Measurements from ENCODE around the gene CYB561D2. TPM values are rescaled to one million over a fixed set of nuclear protein-coding genes. Genes with fewer than 3 reads are reported as not detected.

CYB561D2 gene
- total and polyA plus RNA-seq, 9 of the 15 experiments (the other 6 are each of a cell fraction or from before 2014, with no cell fraction given) = 4.2 to 16.6 (median 9.4) TPM

DNA sequence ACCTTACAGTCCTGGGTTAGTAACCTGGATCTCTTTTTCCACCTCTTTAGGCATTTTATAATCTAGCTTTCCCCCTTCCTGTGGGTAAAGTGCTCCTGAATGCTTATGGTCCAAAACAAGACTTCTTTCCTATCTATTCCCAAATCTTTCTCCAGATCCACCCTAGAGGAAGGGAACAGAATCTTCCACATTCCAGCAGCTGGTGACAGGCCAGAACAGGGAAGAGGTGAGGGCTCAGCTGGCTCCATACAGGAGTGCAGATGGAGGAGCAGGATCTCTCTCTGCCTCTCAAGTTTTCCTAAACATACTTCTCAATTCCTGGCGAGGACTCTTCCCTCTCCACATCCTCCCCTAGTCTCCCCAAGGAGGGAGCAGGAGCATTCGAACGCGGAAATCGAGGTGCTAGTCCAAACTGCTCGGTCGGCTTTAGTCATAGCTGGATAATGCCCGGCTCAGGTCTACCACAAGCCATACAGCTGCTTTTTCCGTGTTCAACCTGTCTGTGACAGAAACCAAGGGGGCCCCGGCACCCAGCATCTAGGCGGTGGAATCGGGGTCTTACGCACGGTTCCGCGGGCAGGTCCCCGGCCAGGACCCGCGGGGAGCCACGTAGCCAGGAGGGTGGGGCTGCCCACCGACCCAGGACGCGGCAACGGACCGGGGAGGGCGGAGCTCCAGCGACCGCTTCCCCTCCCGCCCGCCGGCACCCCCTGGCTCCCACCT lies 14.0 kb upstream of the CYB561D2 start (continued):
- TF ChIP-seq TAF9B (IDR thresholded peaks at IDR 0.05; ENCODE audit: partially characterized antibody) (no peak), ZNF696 (CRISPR knock-in tag; conservative IDR thresholded peaks at IDR 0.05) (no peak), BRCA1 (IDR thresholded peaks at IDR 0.05) (no peak), BRCA1 (CRISPR knock-in tag; IDR thresholded peaks at IDR 0.05) (no peak), POLR3G (IDR thresholded peaks at IDR 0.05; ENCODE audit: extremely low read depth, insufficient read length, insufficient replicate concordance) (no peak)
- TF ChIP-seq, protein P1, sequence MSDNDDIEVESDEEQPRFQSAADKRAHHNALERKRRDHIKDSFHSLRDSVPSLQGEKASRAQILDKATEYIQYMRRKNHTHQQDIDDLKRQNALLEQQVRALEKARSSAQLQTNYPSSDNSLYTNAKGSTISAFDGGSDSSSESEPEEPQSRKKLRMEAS (CRISPR knock-in tag; IDR thresholded peaks at IDR 0.05) = no peak

DNA sequence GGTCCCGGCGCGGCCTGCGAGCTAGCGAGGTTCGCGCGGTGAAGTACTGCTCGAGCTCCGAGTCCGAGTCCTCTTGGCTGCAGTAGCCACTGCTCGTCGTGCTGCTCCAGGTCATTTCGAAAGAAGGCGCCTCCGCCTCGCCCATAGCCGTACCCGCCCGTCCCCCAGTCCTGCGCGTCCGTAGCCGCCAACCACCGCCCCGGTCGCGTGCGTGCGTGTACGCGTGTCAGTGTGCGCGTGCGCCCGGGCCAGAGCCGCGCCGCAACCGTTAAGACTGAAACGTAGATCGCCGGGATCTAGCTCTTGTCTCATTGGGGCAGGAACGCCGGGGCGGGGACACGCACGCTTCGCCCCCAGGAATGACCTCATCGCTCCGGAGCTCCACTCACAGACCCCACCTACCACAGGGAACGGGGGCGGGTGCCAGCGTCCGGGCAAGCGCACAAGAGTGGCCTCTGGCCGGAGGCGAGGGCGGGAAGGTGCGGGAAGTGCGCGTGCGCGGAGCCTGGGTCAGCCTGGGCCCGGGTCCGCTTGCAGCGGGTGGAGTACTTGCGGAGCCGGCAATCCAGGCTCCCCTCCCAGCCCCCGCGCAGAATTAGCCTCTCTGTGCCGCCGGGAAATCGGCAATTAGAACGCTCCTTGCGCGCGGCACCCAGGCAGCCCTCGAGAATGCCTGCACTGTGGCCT lies 13.3 kb upstream of the CYB561D2 start:
- Histone ChIP-seq H4K20me1 (replicated peaks; ENCODE audit: control insufficient read depth, insufficient read depth, low read length) (peaks cover 14% of the 10 kb centered on the region), H3K4me3 (peak overlapping the region; percentile 96), H3K9me1 (ENCODE audit: control insufficient read depth, insufficient read depth, low read length) (peaks cover 4% of the 10 kb centered on the region), H3K36me3 (ENCODE audit: control insufficient read depth, insufficient read depth, low read length) (peaks cover 39% of the 10 kb centered on the region; the same call in 2 of the 3 replicates), H3K9ac (ENCODE audit: insufficient read depth in 1 of 2, low read depth in 2 of 2, low read length in 2 of 2) (peak overlapping the region; percentile 98 to 99), H3K27me3 (ENCODE audit: control insufficient read depth in 2 of 2, insufficient read depth in 2 of 2, low read length in 2 of 2) (no peaks in the 10 kb centered on the region), H3K79me2 (ENCODE audit: control insufficient read depth, insufficient read depth, low read length) (peaks cover 78% of the 10 kb centered on the region), H3K9me3 (replicated peaks; ENCODE audit: control insufficient read depth, insufficient read depth, low read depth, low read length) (no peaks in the 10 kb centered on the region), H3K27ac (ENCODE audit: extremely low read depth, low read depth, low read length) (peak overlapping the region; percentile 99), H3K4me1 (replicated peaks in 1 of 2; ENCODE audit: control insufficient read depth in 2 of 2, insufficient read depth in 2 of 2, low read length in 2 of 2) (peaks cover 27 to 47% of the 10 kb centered on the region in 2 experiments; a peak in 4 of 5 replicates), H3K4me2 (ENCODE audit: insufficient read depth, low read length) (peak overlapping the region; percentile 95), H2AFZ (ENCODE audit: low read depth, low read length) (peak overlapping the region; percentile 72)
- peak; percentile 92 for FAIRE-seq
- ChIA-PET CTCF (ENCODE audit: low intra/inter-chr PET ratio) (no interaction called here), POLR2A (interaction anchor here (0.6 to 2.5 kb wide), 23 partner anchors 9 to 937 kb away, joined by 3 to 31 read pairs (median 3); partner anchors contain the start of genes CYB561D2, HYAL1, NPRL2 and TUSC2)
- no TSS peak for BruUV-seq (replicated peaks)
- intact Hi-C loops (cut with micrococcal nuclease) (no loop called here), in situ Hi-C loops (cut with MboI) (no loop called here)
- DNase-seq (ENCODE audit: extremely low read depth in 1 of 4, low spot score in 3 of 4) = peak; percentile 92 to 98 (median 95)
- peak; percentile 86 for ATAC-seq
- WGBS (ENCODE audit: insufficient coverage, low coverage, missing lambda C conversion rate) = 1% methylated on average over 29 of the region's 79 CpGs
- TF ChIP-seq NR2C2 (CRISPR knock-in tag; IDR thresholded peaks at IDR 0.05) (no peak), NR2C2 (tag; IDR thresholded peaks at IDR 0.05) (peak; percentile 63; the same call in 1 of the 2 replicates), ATF1 (CRISPR knock-in tag; IDR thresholded peaks at IDR 0.05) (no peak), ATF1 (tag; IDR thresholded peaks at IDR 0.05) (peak; percentile 84), RBM25 (IDR thresholded peaks at IDR 0.05; ENCODE audit: low read depth, low read length, severe bottlenecking) (no peak), YY1 (IDR thresholded peaks at IDR 0.05; ENCODE audit: borderline replicate concordance in 1 of 3, control insufficient read depth in 1 of 3, extremely low read depth in 1 of 3, insufficient read depth in 3 of 3, insufficient read length in 1 of 3, insufficient replicate concordance in 2 of 3, low read depth in 1 of 3, low read length in 2 of 3) (peak in 1 of 3 experiments; percentile 12), ZNF174 (CRISPR knock-in tag; IDR thresholded peaks at IDR 0.05) (no peak), DNMT1 (IDR thresholded peaks at IDR 0.05) (no peak)
